CD8-positive, alpha-beta memory T cell (primary cell): Measurements from ENCODE around the gene SHC4. TPM values are rescaled to one million over a fixed set of nuclear protein-coding genes. Genes with fewer than 3 reads are reported as not detected.
"Not testable (repeated sequence)": the region's sequence is repeated elsewhere in the genome, so short reads cannot be mapped to it uniquely, and the experiment has no call there.

Experiments
- CTCF ChIA-PET: fragments of 350-600 bp; sonication (Branson Sonifier 250); formaldehyde crosslinking; loops from one replicate; lab custom pipeline; 2021; ENCODE audit warnings: antibody characterized with exemption; lab: Charles Lee
- POLR2A ChIA-PET: fragments of 350-600 bp; sonication (Branson Sonifier 250); formaldehyde crosslinking; loops from one replicate; lab custom pipeline; 2021; ENCODE audit warnings: antibody characterized with exemption; lab: Charles Lee
- DNase-seq, 5 donors: peaks; one replicate each; pipeline versions ENCODE4 v3.0.0 to v3.0.0-alpha.2; 2020 to 2022; ENCODE audit warnings: mixed read lengths in 1 of 5
- H3K27ac ChIP-seq: one replicate; pipeline ENCODE4 v1.7.0; 2013; ENCODE audit warnings: low read depth, mild to moderate bottlenecking, low read length, moderate library complexity
- H3K27me3 ChIP-seq: 2 replicates; pipeline ENCODE4 v1.7.0; 2013; ENCODE audit warnings: low read length, mild to moderate bottlenecking; ENCODE audit not compliant: insufficient read depth, poor library complexity, severe bottlenecking
- H3K36me3 ChIP-seq: 2 replicates; pipeline ENCODE4 v1.7.0; 2013; ENCODE audit warnings: mild to moderate bottlenecking, low read length, moderate library complexity; ENCODE audit not compliant: insufficient read depth
- H3K4me1 ChIP-seq: 2 replicates; pipeline ENCODE4 v1.7.0; 2013; ENCODE audit warnings: mild to moderate bottlenecking, low read length, moderate library complexity; ENCODE audit not compliant: insufficient read depth
- H3K4me3 ChIP-seq: 2 replicates; pipeline ENCODE4 v1.7.0; 2013; ENCODE audit warnings: mild to moderate bottlenecking, low read length
- H3K9me3 ChIP-seq: 2 replicates; pipeline ENCODE4 v1.7.0; 2013; ENCODE audit warnings: mild to moderate bottlenecking, low read length
- H3K27ac Mint-ChIP-seq, 8 donors: one replicate each; pipeline ENCODE4 v1.8.0; 2020 to 2021; ENCODE audit warnings: mixed read lengths in 8 of 8, mild to moderate bottlenecking in 6 of 8, inconsistent platforms in 3 of 8, moderate library complexity in 3 of 8
- H3K27me3 Mint-ChIP-seq, 2 donors: one replicate each; pipeline ENCODE4 v1.8.0; 2020 to 2021; ENCODE audit warnings: mixed read lengths in 2 of 2, mild to moderate bottlenecking in 1 of 2, moderate library complexity in 1 of 2
- H3K36me3 Mint-ChIP-seq, 3 donors: one replicate each; pipeline ENCODE4 v1.8.0; 2020 to 2021; ENCODE audit warnings: mixed read lengths in 3 of 3, inconsistent platforms in 1 of 3, mild to moderate bottlenecking in 1 of 3
- H3K4me1 Mint-ChIP-seq, 3 donors: one replicate each; pipeline ENCODE4 v1.8.0; 2020 to 2021; ENCODE audit warnings: mixed read lengths in 3 of 3, inconsistent platforms in 1 of 3, mild to moderate bottlenecking in 1 of 3
- H3K4me3 Mint-ChIP-seq, 7 donors: one replicate each; pipeline ENCODE4 v1.8.0; 2020 to 2021; ENCODE audit warnings: mixed read lengths in 7 of 7, mild to moderate bottlenecking in 6 of 7, moderate library complexity in 4 of 7, inconsistent platforms in 2 of 7
- H3K9me3 Mint-ChIP-seq, 5 donors: one replicate each; pipeline ENCODE4 v1.8.0; 2020 to 2022; ENCODE audit warnings: mixed read lengths in 5 of 5, mild to moderate bottlenecking in 3 of 5, moderate library complexity in 2 of 5, inconsistent platforms in 1 of 5
- polyA plus RNA-seq: library from polyadenylated mRNA; unstranded; fragments of 300-500 nt; fragmentation: Illumina TruSeq; gene quantifications from one replicate; pipeline ENCODE4 v1.2.3, GENCODE V29; 2021
- total RNA-seq, 2 experiments: library from RNA; stranded (reverse); gene quantifications; one replicate each; pipeline ENCODE4 v1.2.3, GENCODE V29; 2021

SHC4 gene
- total and polyA plus RNA-seq, 3 experiments from 2014 or later, result 5.0 to 5.7 TPM; not detected in 1

DNA sequence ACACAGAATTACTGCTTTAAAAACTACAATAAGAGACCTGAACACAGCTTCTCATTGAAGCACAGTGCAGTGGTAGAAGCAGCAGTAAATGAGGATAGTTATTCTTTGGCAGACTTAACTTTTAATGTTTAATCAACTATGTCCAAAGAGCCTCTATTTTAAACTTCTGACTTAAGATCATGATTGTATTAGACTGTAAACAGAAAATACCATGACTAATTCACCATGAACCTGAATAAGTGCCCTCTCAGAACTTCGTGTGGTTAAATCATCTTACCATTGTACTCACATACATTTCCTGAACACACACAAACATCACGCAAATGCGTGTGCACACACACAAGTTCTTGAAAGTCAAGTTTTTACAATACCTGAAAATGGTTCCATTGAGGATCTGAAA, 166.8 kb downstream of the SHC4 start:
- CTCF ChIA-PET, result no interaction called here
- peak overlapping the region in 2 of 7 donors; percentile 33 to 39 for H3K4me3 Mint-ChIP-seq
- Histone ChIP-seq H3K4me1 (no peaks in the 10 kb centered on the region), H3K27ac (no peak overlapping the region), H3K9me3 (no peaks in the 10 kb centered on the region), H3K36me3 (no peaks in the 10 kb centered on the region), H3K27me3 (no peaks in the 10 kb centered on the region), H3K4me3 (no peak overlapping the region)
- H3K27ac Mint-ChIP-seq, result peak overlapping the region in 3 of 8 donors; percentile 18 to 70 (median 57)
- DNase-seq, result no peak
- no peaks in the 10 kb centered on the region for H3K27me3 Mint-ChIP-seq
- POLR2A ChIA-PET, result no interaction called here
- H3K36me3 Mint-ChIP-seq, result peaks cover 4 to 34% (median 11%) of the 10 kb centered on the region in 3 donors
- no peaks in the 10 kb centered on the region for H3K9me3 Mint-ChIP-seq
- H3K4me1 Mint-ChIP-seq, result peaks cover 17 to 49% (median 33%) of the 10 kb centered on the region in 3 donors

- no peak for DNase-seq
- H3K27ac ChIP-seq, result no peak overlapping the region
- no peaks in the 10 kb centered on the region for H3K9me3 ChIP-seq
- no peaks in the 10 kb centered on the region for H3K36me3 ChIP-seq
- H3K27me3 ChIP-seq, result no peaks in the 10 kb centered on the region
- Mint-ChIP-seq H3K4me1 (peaks cover 17 to 48% (median 33%) of the 10 kb centered on the region in 3 donors), H3K27ac (no peak overlapping the region), H3K36me3 (peaks cover 4 to 34% (median 11%) of the 10 kb centered on the region in 3 donors), H3K27me3 (no peaks in the 10 kb centered on the region), H3K4me3 (no peak overlapping the region), H3K9me3 (no peaks in the 10 kb centered on the region)
- no peaks in the 10 kb centered on the region for H3K4me1 ChIP-seq
- ChIA-PET POLR2A (no interaction called here), CTCF (no interaction called here)
- no peak overlapping the region for H3K4me3 ChIP-seq
Observed at GRCh38 chr15:48796521-48796920, 167.2 kb downstream of the SHC4 start.

- H3K36me3 ChIP-seq, result no peaks in the 10 kb centered on the region
- H3K36me3 Mint-ChIP-seq, result peaks cover 4 to 36% (median 11%) of the 10 kb centered on the region in 3 donors
- H3K27me3 ChIP-seq, result no peaks in the 10 kb centered on the region
- H3K27ac Mint-ChIP-seq, result no peak overlapping the region
- H3K9me3 ChIP-seq, result no peaks in the 10 kb centered on the region
- no peak overlapping the region for H3K4me3 ChIP-seq
- CTCF ChIA-PET, result no interaction called here
- H3K4me1 Mint-ChIP-seq, result peaks cover 14 to 42% (median 27%) of the 10 kb centered on the region in 3 donors
- H3K4me1 ChIP-seq, result no peaks in the 10 kb centered on the region
- H3K27me3 Mint-ChIP-seq, result no peaks in the 10 kb centered on the region
- DNase-seq, result no peak
- POLR2A ChIA-PET, result no interaction called here
- H3K9me3 Mint-ChIP-seq, result no peaks in the 10 kb centered on the region
- H3K27ac ChIP-seq, result no peak overlapping the region
- H3K4me3 Mint-ChIP-seq, result no peak overlapping the region
Observed at GRCh38 chr15:48795901-48796300, 167.8 kb downstream of the SHC4 start.

GRCh38 chr15:48794697-48795134, 169.0 kb downstream of the SHC4 start:
- H3K27ac ChIP-seq, result no peak overlapping the region
- DNase-seq, result no peak
- Mint-ChIP-seq H3K4me1 (peaks cover 14 to 39% (median 26%) of the 10 kb centered on the region in 3 donors), H3K27me3 (no peaks in the 10 kb centered on the region), H3K4me3 (no peak overlapping the region), H3K36me3 (peaks cover 8 to 46% (median 18%) of the 10 kb centered on the region in 3 donors), H3K27ac (peak overlapping the region in 5 of 8 donors; percentile 53 to 89 (median 75)), H3K9me3 (no peaks in the 10 kb centered on the region)
- ChIA-PET CTCF (no interaction called here), POLR2A (no interaction called here)
- no peaks in the 10 kb centered on the region for H3K9me3 ChIP-seq
- no peaks in the 10 kb centered on the region for H3K4me1 ChIP-seq
- H3K36me3 ChIP-seq, result no peaks in the 10 kb centered on the region
- no peak overlapping the region for H3K4me3 ChIP-seq
- H3K27me3 ChIP-seq, result no peaks in the 10 kb centered on the region

DNA sequence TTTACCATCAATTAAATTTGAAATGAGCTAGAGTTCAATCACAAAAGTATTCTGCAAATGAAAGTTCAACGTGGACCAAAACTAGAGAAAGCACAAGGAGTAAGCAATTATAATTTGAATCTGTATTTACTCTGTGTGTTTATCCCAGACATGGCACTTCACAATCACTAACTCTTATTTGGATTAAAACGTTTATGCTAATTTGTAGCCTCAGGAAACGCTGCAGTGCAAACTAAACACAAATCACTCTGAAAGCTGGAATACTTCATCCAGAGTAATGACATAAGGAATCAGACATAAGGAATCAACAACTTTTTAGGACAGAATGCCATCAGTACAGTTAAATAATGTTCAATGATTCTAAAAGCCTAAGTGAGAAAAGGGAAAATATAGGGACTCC, 171.3 kb downstream of the SHC4 start:
- POLR2A ChIA-PET, result no interaction called here
- no peaks in the 10 kb centered on the region for H3K36me3 ChIP-seq
- H3K27ac ChIP-seq, result no peak overlapping the region
- Mint-ChIP-seq H3K27ac (no peak overlapping the region), H3K9me3 (no peaks in the 10 kb centered on the region), H3K36me3 (peaks cover 14 to 61% (median 21%) of the 10 kb centered on the region in 3 donors), H3K4me3 (no peak overlapping the region), H3K4me1 (peaks cover 12 to 24% (median 24%) of the 10 kb centered on the region in 3 donors), H3K27me3 (no peaks in the 10 kb centered on the region)
- no peaks in the 10 kb centered on the region for H3K9me3 ChIP-seq
- no peaks in the 10 kb centered on the region for H3K27me3 ChIP-seq
- no peak for DNase-seq
- H3K4me3 ChIP-seq, result no peak overlapping the region
- no peaks in the 10 kb centered on the region for H3K4me1 ChIP-seq
- CTCF ChIA-PET, result no interaction called here

- Mint-ChIP-seq H3K27ac (peak overlapping the region in 1 of 8 donors; percentile 44), H3K36me3 (peaks cover 14 to 57% (median 19%) of the 10 kb centered on the region in 3 donors), H3K4me1 (peaks cover 7 to 10% (median 10%) of the 10 kb centered on the region in 3 donors)
- H3K36me3 ChIP-seq, H3K9me3 ChIP-seq, H3K4me3 ChIP-seq, DNase-seq, H3K27me3 ChIP-seq, CTCF ChIA-PET, H3K9me3 Mint-ChIP-seq, H3K4me3 Mint-ChIP-seq, POLR2A ChIA-PET, H3K4me1 ChIP-seq, H3K27me3 Mint-ChIP-seq, H3K27ac ChIP-seq: not testable (repeated sequence)
Observed at GRCh38 chr15:48790466-48791115, 173.1 kb downstream of the SHC4 start.

- Histone ChIP-seq H3K4me3 (no peak overlapping the region), H3K27ac (no peak overlapping the region), H3K36me3 (no peaks in the 10 kb centered on the region), H3K9me3 (no peaks in the 10 kb centered on the region), H3K4me1 (no peaks in the 10 kb centered on the region), H3K27me3 (no peaks in the 10 kb centered on the region)
- no peak for DNase-seq
- Mint-ChIP-seq H3K4me3 (no peak overlapping the region), H3K9me3 (no peaks in the 10 kb centered on the region), H3K36me3 (peaks cover 13 to 64% (median 29%) of the 10 kb centered on the region in 3 donors), H3K27me3 (no peaks in the 10 kb centered on the region), H3K4me1 (no peaks in the 10 kb centered on the region), H3K27ac (no peak overlapping the region)
- CTCF ChIA-PET, result no interaction called here
- POLR2A ChIA-PET, result no interaction called here
Observed at GRCh38 chr15:48785712-48786111, 178.0 kb downstream of the SHC4 start.

GRCh38 chr15:48785195-48785594, 178.5 kb downstream of the SHC4 start:
- Mint-ChIP-seq H3K36me3 (peaks cover 12 to 63% (median 29%) of the 10 kb centered on the region in 3 donors), H3K27ac (no peak overlapping the region), H3K4me1 (no peaks in the 10 kb centered on the region), H3K4me3 (no peak overlapping the region), H3K9me3 (no peaks in the 10 kb centered on the region), H3K27me3 (no peaks in the 10 kb centered on the region)
- no peak for DNase-seq
- Histone ChIP-seq H3K27ac (no peak overlapping the region), H3K9me3 (no peaks in the 10 kb centered on the region), H3K4me3 (no peak overlapping the region), H3K36me3 (no peaks in the 10 kb centered on the region), H3K27me3 (no peaks in the 10 kb centered on the region), H3K4me1 (no peaks in the 10 kb centered on the region)
- POLR2A ChIA-PET, result no interaction called here
- CTCF ChIA-PET, result no interaction called here
